Hepatocyte (in vitro differentiated cells): ENCODE measurements around the gene EXOSC2.

Source experiments
- CTCF ChIP-seq: fragments of 200-600 bp; sonication (generic); IDR thresholded peaks from 2 replicates; pipeline ENCODE4 v1.5.1; 2016; ENCODE audit warnings: antibody characterized with exemption, mild to moderate bottlenecking; ENCODE audit not compliant: poor library complexity
- EZH2phosphoT487 ChIP-seq: fragments of 200-600 bp; sonication (generic); IDR thresholded peaks from one replicate; pipeline ENCODE4 v1.6.1; 2018; ENCODE audit warnings: antibody characterized with exemption, mild to moderate bottlenecking, low read depth, moderate library complexity; ENCODE audit not compliant: unreplicated experiment, severe bottlenecking

- TF ChIP-seq CTCF, result no peak
- no peak for TF ChIP-seq EZH2phosphoT487
These were observed 38.7 kb upstream of the EXOSC2 start for GRCh38 chr9:130654879-130655278.
